Type B pancreatic cell (in vitro differentiated cells): ENCODE data around the gene FRMD5. TPM values are rescaled to one million over a fixed set of nuclear protein-coding genes. Genes with fewer than 3 reads are reported as not detected.

Experiments used
- DNase-seq: peaks from one replicate; pipeline ENCODE4 v3.0.0; 2021; ENCODE audit warnings: mixed read lengths; ENCODE audit not compliant: unreplicated experiment; ENCODE audit errors: extremely low spot score
- H3K27ac Mint-ChIP-seq: 2 replicates; pipeline ENCODE4 v1.8.0; 2021; ENCODE audit warnings: mild to moderate bottlenecking, mixed read lengths
- H3K27me3 Mint-ChIP-seq: 2 replicates; pipeline ENCODE4 v1.8.0; 2021; ENCODE audit warnings: mixed read lengths
- H3K36me3 Mint-ChIP-seq: 2 replicates; pipeline ENCODE4 v1.8.0; 2021; ENCODE audit warnings: mixed read lengths
- H3K4me1 Mint-ChIP-seq: one replicate; pipeline ENCODE4 v1.8.0; 2021; ENCODE audit warnings: mixed read lengths; ENCODE audit not compliant: unreplicated experiment
- H3K4me3 Mint-ChIP-seq: 2 replicates; pipeline ENCODE4 v1.8.0; 2021; ENCODE audit warnings: mild to moderate bottlenecking, mixed read lengths
- H3K9me3 Mint-ChIP-seq: 2 replicates; pipeline ENCODE4 v1.8.0; 2021; ENCODE audit warnings: mixed read lengths
- total RNA-seq: library from RNA; stranded (reverse); gene quantifications from 2 replicates; pipeline ENCODE4 v1.2.1, GENCODE V29; 2021; ENCODE audit warnings: low replicate concordance
- TF ChIP-seq, protein P1 (sequence below): fragments of 200-600 bp; sonication (generic); conservative IDR thresholded peaks from 2 replicates; pipeline ENCODE4 v1.5.0; 2021; ENCODE audit warnings: antibody characterized with exemption, mild to moderate bottlenecking

The FRMD5 gene
- total RNA-seq, 1 donor from 2014 or later: 3.8 TPM

DNA sequence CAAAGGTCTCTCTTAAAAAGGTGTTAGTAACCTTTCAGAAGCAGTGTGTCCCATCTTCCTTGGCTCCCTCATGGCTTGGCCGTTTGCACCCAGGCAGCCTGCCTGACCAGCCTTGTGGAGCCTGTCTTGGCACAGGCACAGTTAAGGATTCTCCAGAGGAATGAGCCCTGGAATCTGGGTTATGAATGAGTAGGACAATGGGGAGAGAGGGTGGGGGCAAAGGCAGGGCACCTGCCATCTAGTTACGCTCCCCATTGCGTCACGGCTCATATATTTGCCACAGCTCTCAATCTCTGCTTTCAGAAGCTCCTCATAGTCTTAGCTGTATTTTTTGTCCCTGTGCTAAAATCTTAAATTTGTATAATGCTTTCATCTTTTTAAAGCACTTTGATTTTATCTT is 317.7 kb downstream of the FRMD5 start:
- no peak overlapping the region for H3K27ac Mint-ChIP-seq
- no peaks in the 10 kb centered on the region for H3K9me3 Mint-ChIP-seq
- no peak for DNase-seq
- peaks cover 4% of the 10 kb centered on the region for H3K36me3 Mint-ChIP-seq
- no peaks in the 10 kb centered on the region for H3K27me3 Mint-ChIP-seq
- H3K4me1 Mint-ChIP-seq: no peaks in the 10 kb centered on the region
- no peak overlapping the region for H3K4me3 Mint-ChIP-seq
- TF ChIP-seq, protein P1, sequence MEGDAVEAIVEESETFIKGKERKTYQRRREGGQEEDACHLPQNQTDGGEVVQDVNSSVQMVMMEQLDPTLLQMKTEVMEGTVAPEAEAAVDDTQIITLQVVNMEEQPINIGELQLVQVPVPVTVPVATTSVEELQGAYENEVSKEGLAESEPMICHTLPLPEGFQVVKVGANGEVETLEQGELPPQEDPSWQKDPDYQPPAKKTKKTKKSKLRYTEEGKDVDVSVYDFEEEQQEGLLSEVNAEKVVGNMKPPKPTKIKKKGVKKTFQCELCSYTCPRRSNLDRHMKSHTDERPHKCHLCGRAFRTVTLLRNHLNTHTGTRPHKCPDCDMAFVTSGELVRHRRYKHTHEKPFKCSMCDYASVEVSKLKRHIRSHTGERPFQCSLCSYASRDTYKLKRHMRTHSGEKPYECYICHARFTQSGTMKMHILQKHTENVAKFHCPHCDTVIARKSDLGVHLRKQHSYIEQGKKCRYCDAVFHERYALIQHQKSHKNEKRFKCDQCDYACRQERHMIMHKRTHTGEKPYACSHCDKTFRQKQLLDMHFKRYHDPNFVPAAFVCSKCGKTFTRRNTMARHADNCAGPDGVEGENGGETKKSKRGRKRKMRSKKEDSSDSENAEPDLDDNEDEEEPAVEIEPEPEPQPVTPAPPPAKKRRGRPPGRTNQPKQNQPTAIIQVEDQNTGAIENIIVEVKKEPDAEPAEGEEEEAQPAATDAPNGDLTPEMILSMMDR: no peak

DNA sequence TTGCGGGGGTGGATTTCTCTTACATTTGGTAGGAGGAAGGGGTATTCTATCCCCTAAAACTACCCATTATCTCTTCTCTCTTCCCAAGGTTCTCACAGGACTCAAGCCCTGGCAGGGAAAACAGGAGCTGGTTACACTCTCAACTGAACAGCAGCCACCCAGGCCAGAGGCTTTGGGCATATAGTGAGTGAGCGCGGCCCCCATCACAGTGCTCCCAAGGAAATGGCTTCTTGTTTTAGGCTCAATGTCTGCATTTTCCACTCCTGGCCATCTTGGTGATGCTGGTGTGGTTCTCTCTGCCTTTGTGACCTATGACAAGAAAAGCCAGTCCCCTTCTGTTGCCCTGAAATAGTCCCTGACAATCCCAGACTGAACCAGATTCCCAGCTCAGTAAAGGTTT is 318.2 kb downstream of the FRMD5 start:
- Mint-ChIP-seq H3K4me1 (no peaks in the 10 kb centered on the region), H3K9me3 (no peaks in the 10 kb centered on the region), H3K27me3 (no peaks in the 10 kb centered on the region), H3K27ac (no peak overlapping the region), H3K36me3 (peaks cover 7% of the 10 kb centered on the region), H3K4me3 (no peak overlapping the region)
- DNase-seq: no peak
- TF ChIP-seq, protein P1: no peak

DNA sequence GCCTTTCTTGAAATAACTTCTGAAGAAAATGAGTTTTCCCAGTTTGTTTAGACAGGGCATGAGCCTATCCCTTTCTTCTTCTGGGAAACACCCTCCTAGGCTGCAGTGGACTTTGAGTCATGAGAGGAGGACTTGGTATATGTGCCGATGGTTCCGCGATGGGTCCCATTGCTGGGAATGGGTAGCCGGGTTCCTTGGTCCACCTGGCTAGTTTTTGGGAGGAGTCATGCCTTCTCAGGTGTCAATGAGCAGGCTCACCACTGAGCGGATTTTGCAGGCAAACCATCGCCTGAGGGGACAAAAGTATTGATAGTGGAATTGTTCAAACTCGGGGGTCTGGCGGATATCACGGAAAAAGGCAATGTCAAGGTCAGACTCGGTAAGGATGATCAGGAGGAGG is 321.4 kb downstream of the FRMD5 start:
- Mint-ChIP-seq H3K4me1 (no peaks in the 10 kb centered on the region), H3K36me3 (peaks cover 7% of the 10 kb centered on the region), H3K4me3 (no peak overlapping the region), H3K27me3 (no peaks in the 10 kb centered on the region), H3K9me3 (no peaks in the 10 kb centered on the region), H3K27ac (no peak overlapping the region)
- TF ChIP-seq, protein P1: no peak
- DNase-seq: no peak

DNA sequence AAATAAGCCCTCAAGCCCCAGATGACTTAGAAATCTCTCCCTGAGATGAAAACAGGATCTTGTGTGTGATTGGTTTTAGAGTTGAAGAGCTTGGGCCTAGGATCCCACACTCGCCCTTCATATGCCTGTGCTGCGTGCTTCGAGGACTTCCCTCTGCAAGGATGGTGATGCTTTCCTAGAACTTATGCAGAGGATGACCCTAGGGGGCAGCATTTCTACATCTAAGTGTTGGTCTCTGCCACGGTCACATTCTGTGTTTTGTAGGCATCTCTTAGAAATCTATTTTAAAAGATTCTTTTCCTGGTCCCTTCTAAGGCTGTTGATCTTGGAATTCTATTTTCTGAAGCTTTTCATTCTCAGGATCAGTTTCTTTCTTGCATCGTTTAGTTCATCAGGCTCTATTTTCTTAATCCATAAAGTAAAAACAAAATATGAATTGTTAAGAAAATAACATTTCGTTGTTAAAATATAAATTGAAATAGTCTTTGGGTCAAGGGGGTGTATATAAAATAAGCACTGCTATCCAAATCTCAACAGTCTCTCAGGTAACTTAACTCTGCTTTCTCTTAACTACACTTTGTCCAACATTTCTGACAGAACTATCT is 322.6 kb downstream of the FRMD5 start:
- TF ChIP-seq, protein P1: peak; percentile 83
- no peaks in the 10 kb centered on the region for H3K27me3 Mint-ChIP-seq
- H3K4me1 Mint-ChIP-seq: no peaks in the 10 kb centered on the region
- peak overlapping the region; percentile 2 for H3K27ac Mint-ChIP-seq
- no peaks in the 10 kb centered on the region for H3K9me3 Mint-ChIP-seq
- no peak for DNase-seq
- peaks cover 7% of the 10 kb centered on the region for H3K36me3 Mint-ChIP-seq
- no peak overlapping the region for H3K4me3 Mint-ChIP-seq

DNA sequence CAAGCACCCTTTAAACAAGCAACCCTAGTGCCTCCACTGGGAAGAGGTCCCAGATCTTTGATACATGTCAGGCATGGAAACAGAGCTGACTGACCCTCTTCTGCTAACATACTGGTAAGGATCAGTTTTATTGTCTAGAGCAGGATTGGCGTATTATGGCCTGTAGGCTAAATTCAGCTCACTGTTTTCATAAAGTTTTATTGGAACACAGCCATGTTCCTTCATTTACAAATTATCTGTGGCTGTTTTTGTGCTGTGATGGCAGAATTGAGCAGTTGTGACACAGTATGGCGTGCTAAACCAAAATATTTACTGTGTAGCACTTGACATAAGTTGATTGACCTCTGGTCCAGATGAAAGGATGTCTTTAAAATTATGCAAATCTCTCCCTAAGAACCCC is 323.2 kb downstream of the FRMD5 start:
- Mint-ChIP-seq H3K9me3 (no peaks in the 10 kb centered on the region), H3K27ac (no peak overlapping the region), H3K4me3 (no peak overlapping the region), H3K36me3 (peaks cover 7% of the 10 kb centered on the region), H3K27me3 (no peaks in the 10 kb centered on the region), H3K4me1 (no peaks in the 10 kb centered on the region)
- TF ChIP-seq, protein P1: no peak
- no peak for DNase-seq

DNA sequence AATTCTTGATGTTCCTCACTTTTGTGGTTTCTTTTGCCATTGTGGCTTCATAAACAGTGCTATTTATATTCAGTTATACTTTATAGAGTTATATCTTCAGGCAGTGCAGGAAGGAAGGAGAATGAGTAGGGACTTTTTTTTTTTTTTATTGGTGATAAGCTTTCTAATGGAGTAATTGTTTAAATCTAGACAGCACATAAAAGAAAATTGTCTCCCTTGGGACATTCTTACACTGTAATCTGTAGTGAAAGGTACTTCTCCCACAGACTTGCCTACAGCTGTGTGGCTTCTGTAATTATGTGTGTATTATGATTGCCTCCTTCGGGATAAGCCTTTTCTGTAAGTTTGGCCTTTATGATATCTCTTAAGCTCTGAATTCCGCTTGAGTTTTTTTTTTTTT is 326.7 kb downstream of the FRMD5 start:
- DNase-seq: no peak
- H3K4me3 Mint-ChIP-seq: no peak overlapping the region
- TF ChIP-seq, protein P1: no peak
- no peak overlapping the region for H3K27ac Mint-ChIP-seq
- peaks cover 4% of the 10 kb centered on the region for H3K36me3 Mint-ChIP-seq
- no peaks in the 10 kb centered on the region for H3K4me1 Mint-ChIP-seq
- H3K27me3 Mint-ChIP-seq: no peaks in the 10 kb centered on the region
- H3K9me3 Mint-ChIP-seq: no peaks in the 10 kb centered on the region
